ENCODE data around the gene HIP1R.

HIP1R gene

GRCh38 chr12:122847921-122848421 is 12.7 kb downstream of the HIP1R start:
- no peak for DNase-seq

DNA sequence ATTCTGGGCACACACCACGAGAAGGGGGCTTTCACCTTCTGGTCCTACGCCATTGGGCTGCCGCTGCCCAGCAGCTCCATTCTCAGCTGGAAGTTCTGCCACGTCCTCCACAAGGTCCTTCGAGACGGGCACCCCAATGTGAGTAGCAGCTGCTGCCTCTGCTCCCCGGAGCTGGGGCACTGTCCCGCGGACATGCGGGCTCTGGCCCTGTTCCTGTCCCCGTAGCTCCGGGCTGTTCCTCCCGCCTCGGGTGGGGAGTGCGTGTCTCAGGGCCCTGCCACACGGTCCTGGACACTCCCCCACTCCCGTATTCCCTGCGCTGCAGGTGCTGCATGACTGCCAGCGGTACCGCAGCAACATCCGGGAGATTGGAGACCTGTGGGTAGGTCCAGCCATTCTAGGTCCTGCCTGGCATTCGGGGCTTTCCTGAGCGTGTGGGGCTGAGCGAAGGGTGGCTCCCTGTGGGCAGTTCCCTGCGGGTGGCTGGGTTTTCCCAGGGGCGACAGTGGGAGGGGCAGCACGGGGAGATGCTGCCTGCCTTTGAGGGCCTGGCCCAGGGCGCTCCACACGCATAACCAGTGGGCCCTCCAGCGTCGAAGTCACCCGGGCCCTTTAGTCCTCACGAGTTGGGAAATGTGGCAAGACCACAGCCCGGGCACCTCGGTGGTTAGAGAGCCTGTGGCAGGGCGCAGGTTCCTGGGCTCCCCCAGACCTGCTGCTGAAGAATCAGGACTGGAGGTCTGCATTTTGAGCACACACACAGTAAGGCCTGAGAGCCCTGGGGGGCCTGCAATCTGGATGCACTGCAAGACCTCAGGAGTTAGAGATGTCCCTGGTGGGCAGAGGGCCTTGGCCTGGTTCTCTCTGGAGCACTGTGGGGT is 13.5 kb downstream of the HIP1R start:
- DNase-seq: no peak

DNA sequence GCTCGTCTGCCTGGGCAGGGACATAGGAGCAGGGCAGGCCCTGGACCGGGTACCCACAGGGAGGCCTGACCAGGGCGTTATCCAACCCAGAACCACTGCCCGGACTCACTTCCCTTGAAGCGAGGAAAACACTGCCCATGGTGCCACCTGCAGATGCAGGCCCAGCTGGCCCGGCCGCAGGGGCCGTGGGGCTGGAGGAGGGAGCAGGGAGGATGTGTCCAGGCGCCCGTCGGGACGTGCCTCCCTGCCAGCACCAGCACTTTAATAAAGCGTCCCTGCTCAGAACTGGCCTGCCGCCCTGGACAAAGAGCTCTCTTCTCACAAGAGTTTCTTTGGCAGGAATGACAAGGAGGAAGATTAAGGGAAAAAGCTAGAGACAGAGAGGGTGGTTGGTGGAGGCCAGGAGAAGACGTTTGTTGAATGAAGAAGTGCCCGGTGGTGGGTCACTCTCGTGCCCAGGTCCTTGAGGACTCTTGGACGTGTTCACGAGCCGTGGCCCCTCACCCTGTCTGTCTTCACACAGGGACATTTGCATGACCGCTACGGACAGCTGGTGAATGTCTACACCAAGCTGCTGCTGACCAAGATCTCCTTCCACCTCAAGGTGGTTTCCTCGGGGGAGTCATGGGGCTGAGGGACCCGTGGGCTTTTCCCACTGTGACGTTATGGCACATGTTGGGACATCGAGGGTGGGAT is 14.2 kb downstream of the HIP1R start:
- DNase-seq: no peak

- no peak for DNase-seq
These were observed 14.8 kb downstream of the HIP1R start for GRCh38 chr12:122850048-122850445.

DNA sequence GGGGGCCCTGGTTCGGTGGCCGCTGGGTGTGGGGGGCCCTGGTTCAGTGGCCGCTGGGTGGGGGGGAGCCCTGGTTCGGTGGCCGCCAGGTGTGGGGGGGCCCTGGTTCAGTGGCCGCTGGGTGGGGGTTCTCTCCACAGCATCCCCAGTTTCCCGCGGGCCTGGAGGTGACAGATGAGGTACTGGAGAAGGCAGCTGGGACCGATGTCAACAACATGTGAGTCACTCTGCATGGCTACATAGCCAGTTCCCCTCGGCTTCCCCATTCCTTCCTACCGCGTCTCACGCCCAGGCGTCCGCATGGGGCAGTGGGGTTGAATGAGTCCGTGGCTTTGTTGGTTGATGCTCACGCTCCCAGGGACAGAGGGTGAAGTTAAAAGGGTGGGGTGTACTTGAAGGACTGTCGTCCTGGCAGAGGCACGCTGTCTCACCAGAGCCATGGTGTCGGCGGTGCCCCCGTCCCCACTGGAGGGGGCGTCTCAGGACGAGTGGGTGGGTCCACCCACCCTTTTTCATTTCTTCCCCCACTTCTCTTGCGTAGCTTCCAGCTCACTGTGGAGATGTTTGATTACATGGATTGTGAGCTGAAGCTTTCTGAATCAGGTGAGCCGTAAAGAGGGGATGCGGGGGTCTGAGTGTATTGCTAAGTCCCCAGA is 15.6 kb downstream of the HIP1R start:
- no peak for DNase-seq

- DNase-seq: peak; percentile 16
These were observed 16.6 kb downstream of the HIP1R start for GRCh38 chr12:122851820-122852219.

DNA sequence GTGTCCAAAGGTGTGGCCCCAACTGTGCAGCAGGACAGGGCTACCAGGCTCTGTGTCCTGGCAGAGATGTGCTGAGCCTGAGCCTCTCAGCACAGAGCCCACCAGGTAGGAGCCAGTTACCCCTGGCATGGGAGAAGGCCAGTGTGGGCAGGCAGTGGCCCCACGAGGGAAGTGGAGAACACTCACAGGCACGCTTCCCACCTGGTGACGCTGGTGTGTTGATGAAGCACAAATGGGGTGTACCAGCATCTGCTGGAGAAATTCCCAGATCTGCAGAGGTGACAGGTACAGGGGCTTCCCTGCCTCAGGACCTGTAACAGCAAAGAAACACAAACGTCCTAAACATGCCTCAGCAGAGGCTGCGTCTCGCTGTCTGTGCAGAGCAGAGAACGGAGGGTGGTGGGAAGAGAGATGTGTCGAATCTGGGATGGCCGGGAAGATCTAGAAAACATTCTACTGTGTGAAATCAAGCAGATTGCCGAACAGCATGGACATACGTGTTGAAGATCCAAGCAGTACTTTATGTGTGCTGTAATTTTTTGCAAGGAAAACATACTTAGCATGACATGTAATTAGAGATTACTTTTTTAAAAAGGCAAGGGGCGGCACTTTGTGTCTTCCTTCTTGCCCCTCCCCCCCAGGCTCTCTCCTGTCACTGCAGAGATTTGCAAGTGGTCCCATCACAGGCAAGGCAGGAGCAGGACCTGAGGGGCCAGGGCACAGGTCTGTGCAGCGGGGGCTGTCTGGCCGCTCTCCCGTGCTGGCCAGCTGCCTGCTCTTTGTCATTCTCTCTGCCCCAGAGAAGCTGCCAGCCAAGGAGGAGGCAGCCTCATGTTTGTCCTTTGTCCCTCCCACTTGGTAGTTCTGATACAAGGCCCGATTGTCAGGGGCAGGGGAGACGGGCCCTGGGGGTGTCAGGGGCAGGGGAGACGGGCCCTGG is 17.3 kb downstream of the HIP1R start:
- DNase-seq: no peak

DNA sequence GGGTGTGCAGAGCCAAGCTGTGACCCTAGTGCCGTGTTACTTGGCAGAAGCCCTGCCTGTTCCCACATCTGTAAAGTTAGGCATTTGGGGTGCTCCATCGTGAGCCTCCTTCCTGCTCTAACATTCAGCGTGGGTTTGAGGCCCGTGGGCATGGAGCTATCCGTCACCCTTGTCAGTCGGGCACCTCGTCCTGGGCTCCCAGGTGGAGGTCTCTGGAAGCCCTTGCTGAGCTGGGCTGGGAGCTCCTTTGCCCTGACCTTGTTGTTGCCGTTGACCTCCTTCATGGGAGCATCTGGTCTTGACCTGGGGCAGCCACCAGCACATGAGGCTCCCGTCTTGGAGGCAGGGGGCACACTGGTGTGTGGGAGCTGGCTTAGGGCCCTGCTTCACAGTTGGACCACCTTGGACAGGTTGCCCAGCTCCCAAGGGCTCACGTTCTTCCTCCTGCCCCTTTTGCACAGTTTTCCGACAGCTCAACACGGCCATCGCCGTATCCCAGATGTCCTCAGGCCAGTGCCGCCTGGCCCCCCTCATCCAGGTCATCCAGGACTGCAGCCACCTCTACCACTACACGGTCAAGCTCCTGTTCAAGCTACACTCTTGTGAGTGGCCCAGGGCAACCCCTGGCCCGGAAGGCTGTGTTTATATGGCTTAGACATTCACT is 18.5 kb downstream of the HIP1R start:
- DNase-seq: no peak

- DNase-seq: no peak
These were observed 19.3 kb downstream of the HIP1R start for GRCh38 chr12:122854554-122854953.

- DNase-seq: no peak
These were observed 20.0 kb downstream of the HIP1R start for GRCh38 chr12:122855071-122855829.

DNA sequence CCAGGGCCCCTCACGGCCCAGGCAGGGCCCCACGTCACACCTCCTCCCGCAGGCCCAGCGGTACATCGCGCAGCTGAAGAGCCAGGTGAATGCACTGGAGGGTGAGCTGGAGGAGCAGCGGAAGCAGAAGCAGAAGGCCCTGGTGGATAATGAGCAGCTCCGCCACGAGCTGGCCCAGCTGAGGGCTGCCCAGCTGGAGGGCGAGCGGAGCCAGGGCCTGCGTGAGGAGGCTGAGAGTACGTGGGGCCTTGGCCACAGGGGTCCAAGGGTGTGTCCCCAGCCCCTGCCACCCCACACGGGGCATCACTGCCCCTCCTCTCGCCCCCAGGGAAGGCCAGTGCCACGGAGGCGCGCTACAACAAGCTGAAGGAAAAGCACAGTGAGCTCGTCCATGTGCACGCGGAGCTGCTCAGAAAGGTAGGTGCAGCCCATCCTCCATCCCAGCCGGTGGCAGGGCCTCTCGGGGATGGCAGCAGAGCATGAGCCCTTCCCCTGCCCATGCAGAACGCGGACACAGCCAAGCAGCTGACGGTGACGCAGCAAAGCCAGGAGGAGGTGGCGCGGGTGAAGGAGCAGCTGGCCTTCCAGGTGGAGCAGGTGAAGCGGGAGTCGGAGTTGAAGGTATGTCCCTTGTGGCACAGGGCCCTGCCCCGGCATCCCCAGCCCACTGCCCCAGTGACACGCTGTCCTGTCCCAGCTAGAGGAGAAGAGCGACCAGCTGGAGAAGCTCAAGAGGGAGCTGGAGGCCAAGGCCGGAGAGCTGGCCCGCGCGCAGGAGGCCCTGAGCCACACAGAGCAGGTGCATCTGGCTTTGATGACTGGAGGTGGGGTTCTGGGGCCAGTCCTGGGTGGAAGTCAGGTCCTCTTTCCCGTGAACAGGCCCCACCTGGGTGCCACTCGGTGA is 20.9 kb downstream of the HIP1R start:
- no peak for DNase-seq

- no peak for DNase-seq
These were observed 21.9 kb downstream of the HIP1R start for GRCh38 chr12:122856999-122857671.

DNA sequence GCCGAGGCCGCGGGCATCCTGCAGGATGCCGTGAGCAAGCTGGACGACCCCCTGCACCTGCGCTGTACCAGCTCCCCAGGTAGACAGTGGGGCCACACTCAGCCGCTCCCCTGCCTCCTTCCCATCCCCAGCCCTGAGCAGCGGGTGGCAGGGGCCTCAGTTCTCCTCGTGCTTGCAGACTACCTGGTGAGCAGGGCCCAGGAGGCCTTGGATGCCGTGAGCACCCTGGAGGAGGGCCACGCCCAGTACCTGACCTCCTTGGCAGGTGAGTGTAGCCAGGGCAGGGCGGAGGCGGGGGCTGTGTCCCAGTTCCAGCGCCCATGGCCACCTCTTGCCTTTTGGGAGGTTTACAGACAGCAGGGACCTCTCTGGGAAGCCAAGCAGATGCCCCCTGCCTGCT is 22.9 kb downstream of the HIP1R start:
- DNase-seq: no peak

- DNase-seq: no peak
These were observed 23.5 kb downstream of the HIP1R start for GRCh38 chr12:122858591-122859302.

DNA sequence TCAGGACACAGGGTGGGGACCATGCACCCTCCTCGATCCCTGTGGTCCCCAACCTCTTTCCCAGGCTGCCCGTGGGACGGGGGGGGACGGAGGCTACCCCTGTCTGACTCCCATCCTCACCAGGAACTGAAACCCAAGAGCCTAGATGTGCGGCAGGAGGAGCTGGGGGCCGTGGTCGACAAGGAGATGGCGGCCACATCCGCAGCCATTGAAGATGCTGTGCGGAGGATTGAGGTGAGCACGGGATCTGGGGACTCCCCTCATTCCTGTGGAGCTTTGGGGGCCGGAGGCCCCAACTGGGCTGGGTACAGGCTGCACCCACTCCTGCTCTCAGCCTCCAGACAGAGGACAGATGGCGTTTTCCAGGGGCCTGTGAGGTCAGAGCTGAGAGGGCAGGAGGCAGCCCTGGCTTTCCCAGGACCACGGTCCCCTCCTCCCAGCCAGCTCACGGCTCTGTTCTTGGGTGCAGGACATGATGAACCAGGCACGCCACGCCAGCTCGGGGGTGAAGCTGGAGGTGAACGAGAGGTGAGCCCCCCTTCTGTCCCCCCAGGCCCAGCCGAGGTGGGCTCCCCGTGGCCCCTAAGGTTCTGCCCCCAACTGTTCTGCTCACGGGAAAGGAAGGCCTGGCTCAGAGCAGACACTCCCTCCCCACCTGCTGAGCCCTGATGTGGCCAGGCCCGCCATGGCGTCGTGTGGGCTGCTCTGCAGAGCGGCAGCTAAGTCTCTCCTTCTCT is 24.2 kb downstream of the HIP1R start:
- DNase-seq: no peak

DNA sequence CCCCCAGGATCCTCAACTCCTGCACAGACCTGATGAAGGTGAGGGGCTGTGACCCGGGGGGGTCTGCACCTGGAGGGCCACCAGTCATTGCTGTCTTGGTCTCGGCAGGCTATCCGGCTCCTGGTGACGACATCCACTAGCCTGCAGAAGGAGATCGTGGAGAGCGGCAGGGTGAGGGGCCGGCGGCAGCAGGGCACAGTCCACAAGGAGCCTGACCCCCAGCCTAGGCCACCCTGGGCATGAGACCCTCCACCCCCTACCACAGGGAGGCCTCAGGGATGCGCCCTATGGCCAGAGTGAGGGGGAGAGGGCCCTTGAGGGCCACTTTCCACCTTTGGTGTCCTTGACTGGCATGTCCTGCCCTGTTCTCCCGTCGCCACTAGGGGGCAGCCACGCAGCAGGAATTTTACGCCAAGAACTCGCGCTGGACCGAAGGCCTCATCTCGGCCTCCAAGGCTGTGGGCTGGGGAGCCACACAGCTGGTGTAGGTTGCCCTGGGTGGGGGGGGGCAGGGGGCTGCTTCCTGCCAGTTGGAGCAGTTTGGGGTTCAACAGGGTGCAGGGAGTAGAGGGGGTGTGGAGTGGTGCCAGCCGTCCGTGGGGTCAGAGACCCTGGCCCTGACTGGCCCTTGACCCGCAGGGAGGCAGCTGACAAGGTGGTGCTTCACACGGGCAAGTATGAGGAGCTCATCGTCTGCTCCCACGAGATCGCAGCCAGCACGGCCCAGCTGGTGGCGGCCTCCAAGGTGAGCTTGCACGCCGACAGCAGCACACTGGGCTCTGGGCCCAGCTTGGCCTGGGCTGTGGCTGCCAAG is 25.0 kb downstream of the HIP1R start:
- DNase-seq: peak; percentile 91

All from femur (tissue), 1 donor.